Fibroblast of lung (primary cell): ENCODE measurements around the gene RND3. TPM values are rescaled to one million over a fixed set of nuclear protein-coding genes. Genes with fewer than 3 reads are reported as not detected.

Experiments used
- DNase-seq, 2 donors: peaks; one replicate each; pipeline versions ENCODE4 v3.0.0 to v3.0.0-alpha.2; 2010; ENCODE audit warnings: low read depth in 2 of 2
- H2AFZ ChIP-seq: 2 replicates; pipeline ENCODE4 v1.5.1; 2012; ENCODE audit warnings: low read length, control low read depth, inconsistent platforms
- H3K27ac ChIP-seq: 2 replicates; pipeline ENCODE4 v1.5.1; 2011; ENCODE audit warnings: low read length, control low read depth; ENCODE audit not compliant: insufficient read depth
- H3K27me3 ChIP-seq: 2 replicates; pipeline ENCODE4 v1.5.1; 2011; ENCODE audit warnings: mild to moderate bottlenecking, low read length; ENCODE audit not compliant: control insufficient read depth, insufficient read depth
- H3K36me3 ChIP-seq: 2 replicates; pipeline ENCODE4 v1.5.1; 2011; ENCODE audit warnings: low read length; ENCODE audit not compliant: control insufficient read depth, insufficient read depth
- H3K4me1 ChIP-seq: 2 replicates; pipeline ENCODE4 v1.5.1; 2011; ENCODE audit warnings: low read length; ENCODE audit not compliant: control insufficient read depth, insufficient read depth; ENCODE audit errors: extremely low read depth
- H3K4me2 ChIP-seq: 2 replicates; pipeline ENCODE4 v1.5.1; 2011; ENCODE audit warnings: low read length, control low read depth; ENCODE audit not compliant: insufficient read depth; ENCODE audit errors: extremely low read depth
- H3K4me3 ChIP-seq, 4 experiments: fragments of 200-600 bp in 1 of 4; sonication (generic) in 1 of 4; replicated peaks in 1 of 4; 2 replicates each; pipeline ENCODE4 v1.5.1; 2011 to 2016; ENCODE audit warnings: low read length in 4 of 4, low read depth in 3 of 4, mild to moderate bottlenecking in 3 of 4, control low read depth in 2 of 4, inconsistent platforms in 1 of 4, mixed read lengths in 1 of 4; ENCODE audit not compliant: insufficient read depth in 1 of 4; ENCODE audit errors: control extremely low read depth in 1 of 4
- H3K79me2 ChIP-seq: 2 replicates; pipeline ENCODE4 v1.5.1; 2012; ENCODE audit warnings: mild to moderate bottlenecking, low read length, inconsistent platforms; ENCODE audit not compliant: control insufficient read depth, insufficient read depth
- H3K9ac ChIP-seq: 2 replicates; pipeline ENCODE4 v1.5.1; 2011; ENCODE audit warnings: mild to moderate bottlenecking, low read length, control low read depth; ENCODE audit not compliant: insufficient read depth
- H3K9me3 ChIP-seq: 2 replicates; pipeline ENCODE4 v1.5.1; 2012; ENCODE audit warnings: low read depth, low read length; ENCODE audit not compliant: control insufficient read depth, insufficient read depth
- H4K20me1 ChIP-seq: 2 replicates; pipeline ENCODE4 v1.5.1; 2011; ENCODE audit warnings: low read length; ENCODE audit not compliant: control insufficient read depth, insufficient read depth; ENCODE audit errors: extremely low read depth
- CTCF ChIP-seq, 2 donors: IDR thresholded peaks in 1 of 2; conservative IDR thresholded peaks in 1 of 2; 1 replicate in 1 of 2; 2 replicates in 1 of 2; pipeline ENCODE4 v1.5.1; 2011 to 2012; ENCODE audit warnings: low read length in 2 of 2, control low read depth in 1 of 2, inconsistent platforms in 1 of 2, low read depth in 1 of 2, mild to moderate bottlenecking in 1 of 2
- EZH2 ChIP-seq: IDR thresholded peaks from 2 replicates; pipeline ENCODE4 v1.5.1; 2012; ENCODE audit warnings: low read length, control low read depth, mild to moderate bottlenecking; ENCODE audit errors: missing control alignments
- polyA plus RNA-seq, 2 donors: library from polyadenylated mRNA; depleted of rRNA in 1 of 2; stranded (reverse) in 1 of 2; unstranded in 1 of 2; fragments of >200 nt; gene quantifications; 2 replicates each; pipeline ENCODE4 v1.2.1, GENCODE V29; 2011 to 2012; ENCODE audit warnings: missing spikeins in 1 of 2
- total RNA-seq: library from RNA; depleted of rRNA; stranded (reverse); fragments of >200 nt; gene quantifications from 2 replicates; pipeline ENCODE4 v1.2.1, GENCODE V29; 2014

RND3 gene
- total and polyA plus RNA-seq, 2 donors (not counting 1 experiment from before 2014, with no cell fraction given): 363 to 1,405 TPM

GRCh38 chr2:150482111-150482510, 5.4 kb downstream of the RND3 start:
- H3K9ac ChIP-seq: no peak overlapping the region
- peak in 1 of 2 donors; percentile 41 for DNase-seq
- H3K27me3 ChIP-seq: no peaks in the 10 kb centered on the region
- peaks cover 100% of the 10 kb centered on the region for H3K79me2 ChIP-seq
- H3K36me3 ChIP-seq: peaks cover 16% of the 10 kb centered on the region
- H3K4me2 ChIP-seq: peak overlapping the region; percentile 63
- no peak overlapping the region for H2AFZ ChIP-seq
- H3K27ac ChIP-seq: peak overlapping the region; percentile 55
- TF ChIP-seq EZH2 (no peak), CTCF (conservative IDR thresholded peaks at IDR 0.05 in 1 of 2, IDR thresholded peaks at IDR 0.05 in 1 of 2; ENCODE audit: low read depth in 1 of 2, low read length in 2 of 2) (no peak)
- peaks cover 15% of the 10 kb centered on the region for H3K4me1 ChIP-seq
- H4K20me1 ChIP-seq: no peaks in the 10 kb centered on the region
- no peaks in the 10 kb centered on the region for H3K9me3 ChIP-seq
- peak overlapping the region; percentile 5 to 98 (median 17) for H3K4me3 ChIP-seq

GRCh38 chr2:150480971-150481830, 6.3 kb downstream of the RND3 start:
- no peak for DNase-seq
- Histone ChIP-seq H3K27me3 (no peaks in the 10 kb centered on the region), H3K4me3 (peak overlapping the region in 3 of 4 experiments; percentile 10 to 98 (median 23)), H3K27ac (peak overlapping the region; percentile 55), H3K4me2 (peak overlapping the region; percentile 63), H3K4me1 (peaks cover 17% of the 10 kb centered on the region), H3K9me3 (no peaks in the 10 kb centered on the region), H2AFZ (no peak overlapping the region), H3K36me3 (peaks cover 13% of the 10 kb centered on the region), H4K20me1 (no peaks in the 10 kb centered on the region), H3K9ac (no peak overlapping the region), H3K79me2 (peaks cover 100% of the 10 kb centered on the region)
- TF ChIP-seq EZH2 (no peak), CTCF (conservative IDR thresholded peaks at IDR 0.05 in 1 of 2, IDR thresholded peaks at IDR 0.05 in 1 of 2; ENCODE audit: low read depth in 1 of 2, low read length in 2 of 2) (no peak)

- peak overlapping the region; percentile 55 for H3K27ac ChIP-seq
- no peaks in the 10 kb centered on the region for H3K27me3 ChIP-seq
- no peak overlapping the region for H2AFZ ChIP-seq
- H3K9ac ChIP-seq: no peak overlapping the region
- peak overlapping the region in 1 of 4 experiments; percentile 98 for H3K4me3 ChIP-seq
- H3K4me1 ChIP-seq: peaks cover 21% of the 10 kb centered on the region
- DNase-seq: peak; percentile 68 to 85
- TF ChIP-seq EZH2 (no peak), CTCF (conservative IDR thresholded peaks at IDR 0.05 in 1 of 2, IDR thresholded peaks at IDR 0.05 in 1 of 2; ENCODE audit: low read depth in 1 of 2, low read length in 2 of 2) (no peak)
- H3K4me2 ChIP-seq: peak overlapping the region; percentile 81
- peaks cover 100% of the 10 kb centered on the region for H3K79me2 ChIP-seq
- H3K36me3 ChIP-seq: peaks cover 9% of the 10 kb centered on the region
- H3K9me3 ChIP-seq: no peaks in the 10 kb centered on the region
- peaks cover 3% of the 10 kb centered on the region for H4K20me1 ChIP-seq
These were observed 7.2 kb downstream of the RND3 start for GRCh38 chr2:150480241-150480640.
